CD4-positive, alpha-beta T cell (primary cell): ENCODE measurements around the gene C19orf73. TPM values are rescaled to one million over a fixed set of nuclear protein-coding genes. Genes with fewer than 3 reads are reported as not detected.
A peak's percentile ranks its signal among the peaks of the same experiment; 100 is the strongest.
"Not testable (repeated sequence)": the region's sequence is repeated elsewhere in the genome, so short reads cannot be mapped to it uniquely, and the experiment has no call there.

ENCODE experiments used
- ATAC-seq: fragments of 200-7000 bp; cut with Tn5 transposase; one replicate; pipeline ENCODE4 v1.10.0; 2022; ENCODE audit warnings: mild to moderate bottlenecking; ENCODE audit not compliant: poor library complexity
- CTCF ChIA-PET: fragments of 350-600 bp; sonication (Branson Sonifier 250); formaldehyde crosslinking; loops from one replicate; lab custom pipeline; 2021; ENCODE audit warnings: antibody characterized with exemption, inconsistent platforms; lab: Charles Lee
- POLR2A ChIA-PET: fragments of 350-600 bp; sonication (Branson Sonifier 250); formaldehyde crosslinking; loops from one replicate; lab custom pipeline; 2021; ENCODE audit warnings: antibody characterized with exemption, inconsistent platforms; lab: Charles Lee
- DNase-seq, 14 experiments: peaks; one replicate each; pipeline ENCODE4 v3.0.0-alpha.2; 2013 to 2020; ENCODE audit warnings: mixed read lengths in 2 of 14
- H3K27ac ChIP-seq, 2 donors: one replicate each; pipeline versions ENCODE4 v1.5.1 to v1.7.0; 2013; ENCODE audit warnings: low read length in 2 of 2, low read depth in 1 of 2, mild to moderate bottlenecking in 1 of 2
- H3K27me3 ChIP-seq, 2 experiments: 1 replicate in 1 of 2; 2 replicates in 1 of 2; pipeline versions ENCODE4 v1.6.1 to v1.7.0; 2013; ENCODE audit warnings: low read length in 2 of 2, control low read depth in 1 of 2, mild to moderate bottlenecking in 1 of 2, moderate library complexity in 1 of 2; ENCODE audit not compliant: insufficient read depth in 2 of 2, control insufficient read depth in 1 of 2
- H3K36me3 ChIP-seq: one replicate; pipeline ENCODE4 v1.6.1; 2013; ENCODE audit warnings: low read length, control low read depth; ENCODE audit not compliant: insufficient read depth
- H3K4me1 ChIP-seq: one replicate; pipeline ENCODE4 v1.6.1; 2013; ENCODE audit warnings: low read length, control low read depth; ENCODE audit not compliant: insufficient read depth
- H3K4me3 ChIP-seq: one replicate; pipeline ENCODE4 v1.5.1; 2013; ENCODE audit warnings: mild to moderate bottlenecking, low read length, moderate library complexity
- H3K9me3 ChIP-seq, 2 experiments: 1 replicate in 1 of 2; 2 replicates in 1 of 2; pipeline versions ENCODE4 v1.6.1 to v1.7.0; 2013; ENCODE audit warnings: low read length in 2 of 2, mild to moderate bottlenecking in 2 of 2, control low read depth in 1 of 2, moderate library complexity in 1 of 2; ENCODE audit not compliant: control insufficient read depth in 1 of 2, insufficient read depth in 1 of 2
- H3K27ac Mint-ChIP-seq: one replicate; pipeline ENCODE4 v1.8.0; 2020; ENCODE audit warnings: mixed read lengths
- H3K27me3 Mint-ChIP-seq: one replicate; pipeline ENCODE4 v1.8.0; 2021; ENCODE audit warnings: mixed read lengths
- H3K36me3 Mint-ChIP-seq: one replicate; pipeline ENCODE4 v1.8.0; 2021; ENCODE audit warnings: low read depth, mixed read lengths
- H3K4me1 Mint-ChIP-seq: one replicate; pipeline ENCODE4 v1.8.0; 2021; ENCODE audit warnings: low read depth, mixed read lengths
- H3K4me3 Mint-ChIP-seq: one replicate; pipeline ENCODE4 v1.8.0; 2020; ENCODE audit warnings: mild to moderate bottlenecking, mixed read lengths
- H3K9me3 Mint-ChIP-seq: one replicate; pipeline ENCODE4 v1.8.0; 2020; ENCODE audit warnings: mixed read lengths
- intact Hi-C, 2 experiments: fragments of 100-400 bp; cut with DNase I in 1 of 2; cut with micrococcal nuclease in 1 of 2; formaldehyde crosslinking; loops; one replicate each; pipeline versions ENCODE4 v1.15.1 to v1.9.0; 2023 to 2025; cut with DNase I, micrococcal nuclease
- total RNA-seq, 174 experiments: library from RNA in 2 of 174; stranded (reverse) in 2 of 174; gene quantifications; one replicate each; pipeline ENCODE4 v1.2.3 and lab custom pipeline; 2021 to 2026
- TF ChIP-seq, protein P1 (sequence below): fragments of 200-600 bp; IDR thresholded peaks from one replicate; pipeline ENCODE4 v1.8.0; 2022; ENCODE audit warnings: antibody characterized with exemption, mild to moderate bottlenecking

Gene C19orf73
- total RNA-seq, 2 experiments from 2014 or later: 1.5 to 2.3 TPM

DNA sequence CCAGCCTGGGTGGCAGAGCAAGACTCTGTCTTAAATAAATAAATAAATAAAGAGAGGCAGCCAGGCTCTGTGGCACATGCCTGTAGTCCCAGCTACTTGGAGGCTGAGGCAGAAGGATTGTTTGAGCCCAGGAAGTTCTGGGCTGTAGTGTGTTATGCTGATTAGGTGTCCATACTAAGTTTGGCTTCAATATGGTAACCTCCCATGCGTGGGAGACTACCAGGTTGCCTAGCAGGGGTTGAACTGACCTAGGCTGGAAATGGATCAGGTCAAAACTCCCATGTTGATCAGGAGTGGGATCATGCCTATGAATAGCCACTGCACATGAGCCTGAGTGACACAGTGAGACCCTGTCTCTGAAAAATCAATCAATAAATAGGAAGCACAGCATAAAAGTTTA is 37.7 kb downstream of the C19orf73 start:
- Histone ChIP-seq H3K27me3 (peaks cover 2 to 3% of the 10 kb centered on the region in 2 experiments), H3K27ac (no peak overlapping the region), H3K4me3 (no peak overlapping the region), H3K36me3 (no peaks in the 10 kb centered on the region), H3K9me3 (no peaks in the 10 kb centered on the region), H3K4me1 (peaks cover 16% of the 10 kb centered on the region)
- DNase-seq (no peak), ATAC-seq (no peak)
- TF ChIP-seq, protein P1, sequence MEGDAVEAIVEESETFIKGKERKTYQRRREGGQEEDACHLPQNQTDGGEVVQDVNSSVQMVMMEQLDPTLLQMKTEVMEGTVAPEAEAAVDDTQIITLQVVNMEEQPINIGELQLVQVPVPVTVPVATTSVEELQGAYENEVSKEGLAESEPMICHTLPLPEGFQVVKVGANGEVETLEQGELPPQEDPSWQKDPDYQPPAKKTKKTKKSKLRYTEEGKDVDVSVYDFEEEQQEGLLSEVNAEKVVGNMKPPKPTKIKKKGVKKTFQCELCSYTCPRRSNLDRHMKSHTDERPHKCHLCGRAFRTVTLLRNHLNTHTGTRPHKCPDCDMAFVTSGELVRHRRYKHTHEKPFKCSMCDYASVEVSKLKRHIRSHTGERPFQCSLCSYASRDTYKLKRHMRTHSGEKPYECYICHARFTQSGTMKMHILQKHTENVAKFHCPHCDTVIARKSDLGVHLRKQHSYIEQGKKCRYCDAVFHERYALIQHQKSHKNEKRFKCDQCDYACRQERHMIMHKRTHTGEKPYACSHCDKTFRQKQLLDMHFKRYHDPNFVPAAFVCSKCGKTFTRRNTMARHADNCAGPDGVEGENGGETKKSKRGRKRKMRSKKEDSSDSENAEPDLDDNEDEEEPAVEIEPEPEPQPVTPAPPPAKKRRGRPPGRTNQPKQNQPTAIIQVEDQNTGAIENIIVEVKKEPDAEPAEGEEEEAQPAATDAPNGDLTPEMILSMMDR: no peak
- peaks cover 16% of the 10 kb centered on the region for H3K36me3 Mint-ChIP-seq
- H3K4me3 Mint-ChIP-seq: no peak overlapping the region
- CTCF ChIA-PET: no interaction called here
- POLR2A ChIA-PET: no interaction called here
- peaks cover 14% of the 10 kb centered on the region for H3K27me3 Mint-ChIP-seq
- peaks cover 14% of the 10 kb centered on the region for H3K4me1 Mint-ChIP-seq
- H3K27ac Mint-ChIP-seq: no peak overlapping the region
- no peaks in the 10 kb centered on the region for H3K9me3 Mint-ChIP-seq
- intact Hi-C loops: loop anchor here in 1 of 2 experiments (5.0 to 10.0 kb wide), 3 partner anchors 84 to 1724 kb away; partner anchors contain the start of gene RPL13A

- H3K27ac ChIP-seq: no peak overlapping the region
- intact Hi-C loops: loop anchor here in 1 of 2 experiments (5.0 to 10.0 kb wide), 3 partner anchors 83 to 1724 kb away; partner anchors contain the start of gene RPL13A
- Mint-ChIP-seq H3K9me3 (no peaks in the 10 kb centered on the region), H3K27ac (no peak overlapping the region), H3K4me3 (no peak overlapping the region), H3K4me1 (peaks cover 8% of the 10 kb centered on the region), H3K36me3 (peaks cover 7% of the 10 kb centered on the region), H3K27me3 (peaks cover 23% of the 10 kb centered on the region)
- ChIA-PET POLR2A (no interaction called here), CTCF (no interaction called here)
- H3K4me3 ChIP-seq: no peak overlapping the region
- DNase-seq (no peak), ATAC-seq (no peak)
- no peaks in the 10 kb centered on the region for H3K36me3 ChIP-seq
- H3K27me3 ChIP-seq: peaks cover 4 to 6% of the 10 kb centered on the region in 2 experiments
- no peaks in the 10 kb centered on the region for H3K9me3 ChIP-seq
- peaks cover 8% of the 10 kb centered on the region for H3K4me1 ChIP-seq
- TF ChIP-seq, protein P1: no peak
These were observed 38.6 kb downstream of the C19orf73 start for GRCh38 chr19:49080392-49080791.

GRCh38 chr19:49074869-49075268 is 44.1 kb downstream of the C19orf73 start:
- TF ChIP-seq, protein P1: peak; percentile 40
- POLR2A ChIA-PET: not testable (repeated sequence)

More at GRCh38 chr19:49074869-49075268, 44.1 kb downstream of the C19orf73 start:
- H3K4me3 ChIP-seq, H3K4me1 ChIP-seq, H3K27ac ChIP-seq, H3K36me3 Mint-ChIP-seq, ATAC-seq, H3K27ac Mint-ChIP-seq, intact Hi-C loops, H3K36me3 ChIP-seq, H3K9me3 Mint-ChIP-seq, H3K4me3 Mint-ChIP-seq: not testable (repeated sequence)
- peaks cover 25 to 39% of the 10 kb centered on the region in 2 experiments for H3K27me3 ChIP-seq
- CTCF ChIA-PET: interaction anchor here (1.1 to 1.7 kb wide), 2 partner anchors 39 to 81 kb away, joined by 3 to 5 read pairs; partner anchors contain the start of genes GYS1, LIN7B and RUVBL2
- H3K9me3 ChIP-seq: peaks cover 0 to 21% of the 10 kb centered on the region in 2 experiments
- peak in 2 of 14 experiments; percentile 26 to 33 for DNase-seq
- H3K4me1 Mint-ChIP-seq: peaks cover 11% of the 10 kb centered on the region
- H3K27me3 Mint-ChIP-seq: peaks cover 59% of the 10 kb centered on the region
